ENCODE results near the gene DCBLD2. TPM values are rescaled to one million over a fixed set of nuclear protein-coding genes. Genes with fewer than 3 reads are reported as not detected.

DCBLD2 gene
- total RNA-seq, 6 donors from 2014 or later: 20.4 to 42.8 (median 27.8) TPM

DNA sequence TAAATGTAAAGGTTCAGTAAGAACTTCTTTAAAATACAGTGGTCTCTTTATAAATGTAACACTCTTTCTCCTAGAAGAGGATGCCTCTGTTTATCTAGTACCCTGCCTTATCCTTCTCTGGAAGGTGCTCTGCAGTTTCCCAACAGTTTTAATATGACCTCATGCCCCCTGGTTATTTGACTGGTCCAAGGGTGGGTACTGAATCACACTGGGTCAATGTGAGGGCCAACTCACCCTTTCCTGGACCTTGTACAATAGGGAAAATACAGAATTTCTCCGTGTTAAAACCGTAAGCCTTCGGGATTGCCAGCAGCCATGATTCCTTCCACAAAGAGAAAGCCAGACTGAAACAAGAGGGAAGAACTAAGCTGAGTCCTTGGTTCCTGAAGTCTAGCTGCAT, 9.2 kb downstream of the DCBLD2 start:
- ATAC-seq (ENCODE audit: low FRiP score in 2 of 2) (peak in 1 of 2 donors; percentile 26), DNase-seq (no peak)
- Histone ChIP-seq H3K4me3 (no peak overlapping the region), H3K36me3 (no peaks in the 10 kb centered on the region), H3K4me1 (peaks cover 0 to 16% (median 2%) of the 10 kb centered on the region in 4 donors), H3K27me3 (no peaks in the 10 kb centered on the region), H3K27ac (no peak overlapping the region), H3K9me3 (no peaks in the 10 kb centered on the region)
- WGBS, 2 donors: 87 to 100% methylated on average over 3 of the region's 3 CpGs
- TF ChIP-seq, protein P1, sequence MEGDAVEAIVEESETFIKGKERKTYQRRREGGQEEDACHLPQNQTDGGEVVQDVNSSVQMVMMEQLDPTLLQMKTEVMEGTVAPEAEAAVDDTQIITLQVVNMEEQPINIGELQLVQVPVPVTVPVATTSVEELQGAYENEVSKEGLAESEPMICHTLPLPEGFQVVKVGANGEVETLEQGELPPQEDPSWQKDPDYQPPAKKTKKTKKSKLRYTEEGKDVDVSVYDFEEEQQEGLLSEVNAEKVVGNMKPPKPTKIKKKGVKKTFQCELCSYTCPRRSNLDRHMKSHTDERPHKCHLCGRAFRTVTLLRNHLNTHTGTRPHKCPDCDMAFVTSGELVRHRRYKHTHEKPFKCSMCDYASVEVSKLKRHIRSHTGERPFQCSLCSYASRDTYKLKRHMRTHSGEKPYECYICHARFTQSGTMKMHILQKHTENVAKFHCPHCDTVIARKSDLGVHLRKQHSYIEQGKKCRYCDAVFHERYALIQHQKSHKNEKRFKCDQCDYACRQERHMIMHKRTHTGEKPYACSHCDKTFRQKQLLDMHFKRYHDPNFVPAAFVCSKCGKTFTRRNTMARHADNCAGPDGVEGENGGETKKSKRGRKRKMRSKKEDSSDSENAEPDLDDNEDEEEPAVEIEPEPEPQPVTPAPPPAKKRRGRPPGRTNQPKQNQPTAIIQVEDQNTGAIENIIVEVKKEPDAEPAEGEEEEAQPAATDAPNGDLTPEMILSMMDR (IDR thresholded peaks at IDR 0.05): no peak
- TF ChIP-seq POLR2A (IDR thresholded peaks at IDR 0.05) (no peak), EP300 (IDR thresholded peaks at IDR 0.05) (no peak), POLR2AphosphoS5 (IDR thresholded peaks at IDR 0.05) (no peak)

DNA sequence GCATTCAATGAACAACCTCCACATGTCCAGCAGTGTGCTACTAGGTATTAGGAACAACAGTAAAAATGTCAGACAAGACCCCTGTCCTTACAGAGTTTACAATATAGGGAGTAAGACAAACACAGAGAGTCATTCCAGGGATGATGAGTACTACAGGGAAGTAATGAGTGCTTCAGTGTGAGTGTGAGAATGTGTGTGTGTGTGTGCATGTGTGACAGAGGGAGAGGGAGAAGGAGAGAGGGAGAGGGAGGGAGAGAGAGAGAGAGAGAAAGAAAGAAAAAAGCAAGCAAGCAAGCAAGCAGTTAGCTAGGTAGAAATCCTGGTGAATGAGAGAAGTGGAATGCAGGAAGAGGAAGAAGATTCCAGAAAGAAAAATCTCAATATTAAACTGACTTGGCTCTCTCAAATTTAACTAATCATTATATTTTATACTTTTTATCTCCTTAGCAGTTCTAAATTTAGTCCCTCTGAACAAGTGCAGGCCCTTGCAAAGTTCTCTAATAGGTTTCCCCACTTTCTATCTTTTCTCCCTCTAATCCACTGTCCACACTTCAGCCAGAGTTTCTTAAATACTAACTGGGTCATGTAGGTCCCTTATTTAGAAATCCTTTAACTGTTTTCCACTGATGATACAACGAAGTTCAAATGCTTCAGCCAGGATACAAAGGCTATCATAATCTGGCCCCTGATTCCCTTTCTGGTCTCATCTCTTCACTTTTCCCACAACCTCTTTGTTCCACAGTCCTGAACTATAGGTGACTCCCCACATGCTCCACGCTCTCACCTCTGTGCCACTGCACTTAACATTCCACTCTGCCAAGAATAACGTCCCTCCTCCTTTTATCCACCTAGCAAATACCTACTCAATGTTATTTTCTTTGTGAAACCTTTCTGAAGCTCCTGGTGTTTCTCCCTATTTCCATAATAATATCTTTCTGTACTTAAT, 10.3 kb downstream of the DCBLD2 start:
- DNase-seq (no peak), ATAC-seq (ENCODE audit: low FRiP score in 2 of 2) (no peak)
- H3K9me3 ChIP-seq: no peaks in the 10 kb centered on the region
- peaks cover 0 to 16% (median 2%) of the 10 kb centered on the region in 4 donors for H3K4me1 ChIP-seq
- H3K27ac ChIP-seq: no peak overlapping the region
- H3K4me3 ChIP-seq: no peak overlapping the region
- WGBS, 2 donors: 38 to 59% methylated on average over 3 of the region's 3 CpGs
- H3K27me3 ChIP-seq: no peaks in the 10 kb centered on the region
- TF ChIP-seq EP300 (IDR thresholded peaks at IDR 0.05) (no peak), POLR2A (IDR thresholded peaks at IDR 0.05) (no peak), POLR2AphosphoS5 (IDR thresholded peaks at IDR 0.05) (no peak)
- TF ChIP-seq, protein P1 (IDR thresholded peaks at IDR 0.05): no peak
- H3K36me3 ChIP-seq: no peaks in the 10 kb centered on the region

DNA sequence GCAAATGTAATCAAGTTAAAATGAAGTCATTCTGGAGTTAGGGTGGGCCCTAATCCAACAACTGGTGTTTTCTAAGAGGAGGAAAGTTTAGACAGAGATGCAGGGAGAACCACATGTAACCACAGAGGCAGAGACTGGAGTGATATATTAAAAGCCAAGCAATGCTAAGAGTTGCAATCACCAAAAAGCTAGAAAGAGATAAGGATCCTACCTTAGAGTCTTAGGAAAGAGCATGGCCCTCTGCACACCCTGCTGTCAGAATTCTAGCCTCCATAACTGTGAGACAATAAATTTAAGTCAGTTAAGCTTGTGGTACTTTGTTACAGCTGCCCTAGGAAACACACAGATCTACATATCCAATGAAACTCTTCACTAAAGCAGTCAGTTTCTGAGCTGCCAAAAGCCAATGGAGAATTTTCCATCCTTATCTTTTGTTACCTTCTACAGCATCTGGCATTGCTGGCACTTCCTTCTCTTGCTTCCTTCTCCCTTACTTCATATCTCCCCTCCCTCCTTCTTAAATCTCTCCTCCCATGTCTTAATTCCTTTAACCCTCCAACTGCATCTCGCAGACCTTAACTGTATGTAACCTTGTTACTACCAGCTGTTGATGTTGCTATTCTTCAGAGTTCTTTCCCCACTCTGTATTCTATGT, 11.2 kb downstream of the DCBLD2 start:
- TF ChIP-seq, protein P1 (IDR thresholded peaks at IDR 0.05): no peak
- no peak for TF ChIP-seq POLR2AphosphoS5 (IDR thresholded peaks at IDR 0.05)
- no peak for TF ChIP-seq POLR2A (IDR thresholded peaks at IDR 0.05)
- no peak for TF ChIP-seq EP300 (IDR thresholded peaks at IDR 0.05)
- DNase-seq (no peak), ATAC-seq (ENCODE audit: low FRiP score in 2 of 2) (no peak)
- Histone ChIP-seq H3K4me3 (no peak overlapping the region), H3K27me3 (no peaks in the 10 kb centered on the region), H3K9me3 (no peaks in the 10 kb centered on the region), H3K4me1 (peaks cover 0 to 17% (median 2%) of the 10 kb centered on the region in 4 donors), H3K27ac (no peak overlapping the region), H3K36me3 (no peaks in the 10 kb centered on the region)
- 89 to 93% methylated on average over 1 of the region's 1 CpG for WGBS, 2 donors

DNA sequence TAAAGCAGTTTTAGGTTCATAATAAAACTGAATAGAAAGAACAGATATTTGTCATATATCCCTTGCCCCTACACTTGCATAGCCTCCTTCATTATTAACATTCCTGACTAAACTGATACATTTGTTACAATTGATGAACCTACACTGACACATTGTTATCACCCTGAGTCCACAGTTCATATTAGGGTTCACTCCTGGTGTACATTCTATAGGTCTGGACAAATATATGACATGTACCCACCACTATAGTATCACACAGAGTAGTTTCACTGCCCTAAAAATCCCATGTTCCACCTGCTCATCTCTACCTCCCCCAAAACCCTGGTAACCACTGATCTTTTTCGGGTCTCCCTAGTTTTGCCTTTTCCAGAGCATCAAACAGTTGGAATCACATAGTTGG, 13.8 kb downstream of the DCBLD2 start:
- Histone ChIP-seq H3K9me3 (no peaks in the 10 kb centered on the region), H3K27me3 (no peaks in the 10 kb centered on the region), H3K4me1 (peaks cover 0 to 24% (median 8%) of the 10 kb centered on the region in 4 donors), H3K27ac (no peak overlapping the region), H3K4me3 (no peak overlapping the region), H3K36me3 (no peaks in the 10 kb centered on the region)
- DNase-seq: no peak
- WGBS, 2 donors: 84 to 97% methylated on average over 1 of the region's 1 CpG
- ATAC-seq (ENCODE audit: low FRiP score in 2 of 2): no peak
- TF ChIP-seq, protein P1 (IDR thresholded peaks at IDR 0.05): no peak
- TF ChIP-seq POLR2AphosphoS5 (IDR thresholded peaks at IDR 0.05): no peak
- TF ChIP-seq POLR2A (IDR thresholded peaks at IDR 0.05): no peak
- TF ChIP-seq EP300 (IDR thresholded peaks at IDR 0.05): no peak

Data from upper lobe of left lung (tissue), 6 donors.